Stimulated activated naive B cell treated with anti-CD40 and anti-IgM and Interleukin-4, amounts not matched to agents 10 μg/mL and 1 μg/mL and 100 μg/mL, for 72 hours (primary cell): ENCODE measurements around the gene SH3RF3.

Experiments
- ATAC-seq, 2 donors: fragments of 150-1000 bp; cut with Tn5 transposase; replicated peaks; 2 replicates each; pipeline ENCODE4 v1.10.0; 2021; ENCODE audit warnings: moderate library complexity in 1 of 2
- DNase-seq: peaks from one replicate; pipeline ENCODE4 v3.0.0; 2021
- H3K27ac Mint-ChIP-seq: one replicate; pipeline ENCODE4 v1.8.0; 2022; ENCODE audit warnings: mild to moderate bottlenecking, mixed read lengths
- H3K27me3 Mint-ChIP-seq, 2 donors: one replicate each; pipeline ENCODE4 v1.8.0; 2022; ENCODE audit warnings: mixed read lengths in 2 of 2
- H3K36me3 Mint-ChIP-seq, 2 donors: one replicate each; pipeline ENCODE4 v1.8.0; 2022; ENCODE audit warnings: mixed read lengths in 2 of 2, mild to moderate bottlenecking in 1 of 2
- H3K4me1 Mint-ChIP-seq, 2 donors: one replicate each; pipeline ENCODE4 v1.8.0; 2022; ENCODE audit warnings: mixed read lengths in 2 of 2, mild to moderate bottlenecking in 1 of 2
- H3K4me3 Mint-ChIP-seq, 2 donors: one replicate each; pipeline ENCODE4 v1.8.0; 2022; ENCODE audit warnings: mild to moderate bottlenecking in 2 of 2, mixed read lengths in 2 of 2, moderate library complexity in 1 of 2
- H3K9me3 Mint-ChIP-seq, 2 donors: one replicate each; pipeline ENCODE4 v1.8.0; 2022; ENCODE audit warnings: mixed read lengths in 2 of 2, mild to moderate bottlenecking in 1 of 2

SH3RF3 gene

GRCh38 chr2:109345091-109345490 lies 216.1 kb downstream of the SH3RF3 start:
- no peak for DNase-seq
- ATAC-seq, result no peak
- Mint-ChIP-seq H3K36me3 (no peaks in the 10 kb centered on the region), H3K4me3 (no peak overlapping the region), H3K27ac (no peak overlapping the region), H3K27me3 (peaks cover 0 to 7% of the 10 kb centered on the region in 2 donors), H3K9me3 (no peaks in the 10 kb centered on the region), H3K4me1 (peaks cover 15% of the 10 kb centered on the region in 2 donors)

- peaks cover 0 to 11% of the 10 kb centered on the region in 2 donors for H3K27me3 Mint-ChIP-seq
- no peak for ATAC-seq
- no peak for DNase-seq
- no peaks in the 10 kb centered on the region for H3K36me3 Mint-ChIP-seq
- no peak overlapping the region for H3K27ac Mint-ChIP-seq
- peaks cover 15% of the 10 kb centered on the region in 2 donors for H3K4me1 Mint-ChIP-seq
- H3K4me3 Mint-ChIP-seq, result no peak overlapping the region
- H3K9me3 Mint-ChIP-seq, result no peaks in the 10 kb centered on the region
These were observed 216.9 kb downstream of the SH3RF3 start for GRCh38 chr2:109345653-109346480.

GRCh38 chr2:109346601-109347228 lies 217.7 kb downstream of the SH3RF3 start:
- peaks cover 15% of the 10 kb centered on the region in 2 donors for H3K4me1 Mint-ChIP-seq
- H3K27ac Mint-ChIP-seq, result no peak overlapping the region
- DNase-seq (no peak), ATAC-seq (no peak)
- peaks cover 0 to 11% of the 10 kb centered on the region in 2 donors for H3K27me3 Mint-ChIP-seq
- H3K36me3 Mint-ChIP-seq, result no peaks in the 10 kb centered on the region
- no peaks in the 10 kb centered on the region for H3K9me3 Mint-ChIP-seq
- no peak overlapping the region for H3K4me3 Mint-ChIP-seq

- Mint-ChIP-seq H3K9me3 (no peaks in the 10 kb centered on the region), H3K4me1 (peaks cover 16 to 18% of the 10 kb centered on the region in 2 donors), H3K27ac (no peak overlapping the region), H3K4me3 (no peak overlapping the region), H3K36me3 (no peaks in the 10 kb centered on the region), H3K27me3 (peaks cover 0 to 11% of the 10 kb centered on the region in 2 donors)
- no peak for DNase-seq
- no peak for ATAC-seq
These were observed 218.6 kb downstream of the SH3RF3 start for GRCh38 chr2:109347626-109348025.

GRCh38 chr2:109348190-109348589 lies 219.2 kb downstream of the SH3RF3 start:
- H3K4me3 Mint-ChIP-seq, result no peak overlapping the region

GRCh38 chr2:109348671-109349502 lies 219.9 kb downstream of the SH3RF3 start:
- peaks cover 18 to 25% of the 10 kb centered on the region in 2 donors for H3K4me1 Mint-ChIP-seq
- DNase-seq (no peak), ATAC-seq (peak; percentile 83 to 84)
- H3K27me3 Mint-ChIP-seq, result peaks cover 0 to 17% of the 10 kb centered on the region in 2 donors
- H3K36me3 Mint-ChIP-seq, result no peaks in the 10 kb centered on the region
- no peaks in the 10 kb centered on the region for H3K9me3 Mint-ChIP-seq
- H3K27ac Mint-ChIP-seq, result peak overlapping the region; percentile 0
- H3K4me3 Mint-ChIP-seq, result no peak overlapping the region

More at GRCh38 chr2:109348190-109348589, 219.2 kb downstream of the SH3RF3 start:
- no peak overlapping the region for H3K27ac Mint-ChIP-seq
- peaks cover 18 to 24% of the 10 kb centered on the region in 2 donors for H3K4me1 Mint-ChIP-seq
- no peaks in the 10 kb centered on the region for H3K36me3 Mint-ChIP-seq
- no peaks in the 10 kb centered on the region for H3K9me3 Mint-ChIP-seq
- no peak for DNase-seq
- H3K27me3 Mint-ChIP-seq, result peaks cover 0 to 16% of the 10 kb centered on the region in 2 donors
- ATAC-seq, result no peak

- DNase-seq (no peak), ATAC-seq (peak in 1 of 2 donors; percentile 30)
- Mint-ChIP-seq H3K36me3 (no peaks in the 10 kb centered on the region), H3K9me3 (no peaks in the 10 kb centered on the region), H3K27me3 (peaks cover 0 to 10% of the 10 kb centered on the region in 2 donors), H3K4me3 (no peak overlapping the region), H3K4me1 (peaks cover 18 to 25% of the 10 kb centered on the region in 2 donors), H3K27ac (no peak overlapping the region)
These were observed 220.8 kb downstream of the SH3RF3 start for GRCh38 chr2:109349503-109350465.

GRCh38 chr2:109350526-109350925 lies 221.5 kb downstream of the SH3RF3 start:
- Mint-ChIP-seq H3K36me3 (no peaks in the 10 kb centered on the region), H3K4me1 (peaks cover 18 to 25% of the 10 kb centered on the region in 2 donors), H3K27me3 (peaks cover 0 to 10% of the 10 kb centered on the region in 2 donors), H3K9me3 (no peaks in the 10 kb centered on the region), H3K4me3 (no peak overlapping the region), H3K27ac (peak overlapping the region; percentile 28)
- no peak for DNase-seq
- ATAC-seq, result no peak

GRCh38 chr2:109351164-109351756 lies 222.3 kb downstream of the SH3RF3 start:
- DNase-seq, result no peak

GRCh38 chr2:109352056-109352897 lies 223.3 kb downstream of the SH3RF3 start:
- Mint-ChIP-seq H3K27me3 (peaks cover 0 to 10% of the 10 kb centered on the region in 2 donors), H3K9me3 (no peaks in the 10 kb centered on the region), H3K36me3 (no peaks in the 10 kb centered on the region), H3K4me1 (peaks cover 18 to 25% of the 10 kb centered on the region in 2 donors), H3K27ac (no peak overlapping the region), H3K4me3 (no peak overlapping the region)
- ATAC-seq (no peak), DNase-seq (no peak)

More at GRCh38 chr2:109351164-109351756, 222.3 kb downstream of the SH3RF3 start:
- no peaks in the 10 kb centered on the region for H3K9me3 Mint-ChIP-seq
- no peak overlapping the region for H3K4me3 Mint-ChIP-seq
- no peaks in the 10 kb centered on the region for H3K36me3 Mint-ChIP-seq
- ATAC-seq, result no peak
- peaks cover 18 to 25% of the 10 kb centered on the region in 2 donors for H3K4me1 Mint-ChIP-seq
- peaks cover 0 to 10% of the 10 kb centered on the region in 2 donors for H3K27me3 Mint-ChIP-seq
- no peak overlapping the region for H3K27ac Mint-ChIP-seq

GRCh38 chr2:109352898-109353689 lies 224.1 kb downstream of the SH3RF3 start:
- H3K36me3 Mint-ChIP-seq, result no peaks in the 10 kb centered on the region
- H3K9me3 Mint-ChIP-seq, result peaks cover 0 to 3% of the 10 kb centered on the region in 2 donors
- H3K4me3 Mint-ChIP-seq, result no peak overlapping the region
- no peak overlapping the region for H3K27ac Mint-ChIP-seq
- H3K4me1 Mint-ChIP-seq, result peaks cover 17 to 25% of the 10 kb centered on the region in 2 donors
- no peak for DNase-seq
- peaks cover 0 to 10% of the 10 kb centered on the region in 2 donors for H3K27me3 Mint-ChIP-seq
- no peak for ATAC-seq
